Stimulated activated CD8-positive, alpha-beta memory T cell treated with anti-CD3 and anti-CD28 coated beads, Interleukin-15, amount 100 ng/mL, for 1 hour (primary cell): ENCODE measurements around the gene OXTR.
"Not testable (repeated sequence)": the region's sequence is repeated elsewhere in the genome, so short reads cannot be mapped to it uniquely, and the experiment has no call there.

ENCODE experiments used
- DNase-seq: peaks from one replicate; pipeline ENCODE4 v3.0.0-alpha.2; 2020; ENCODE audit warnings: low read depth

OXTR gene

DNA sequence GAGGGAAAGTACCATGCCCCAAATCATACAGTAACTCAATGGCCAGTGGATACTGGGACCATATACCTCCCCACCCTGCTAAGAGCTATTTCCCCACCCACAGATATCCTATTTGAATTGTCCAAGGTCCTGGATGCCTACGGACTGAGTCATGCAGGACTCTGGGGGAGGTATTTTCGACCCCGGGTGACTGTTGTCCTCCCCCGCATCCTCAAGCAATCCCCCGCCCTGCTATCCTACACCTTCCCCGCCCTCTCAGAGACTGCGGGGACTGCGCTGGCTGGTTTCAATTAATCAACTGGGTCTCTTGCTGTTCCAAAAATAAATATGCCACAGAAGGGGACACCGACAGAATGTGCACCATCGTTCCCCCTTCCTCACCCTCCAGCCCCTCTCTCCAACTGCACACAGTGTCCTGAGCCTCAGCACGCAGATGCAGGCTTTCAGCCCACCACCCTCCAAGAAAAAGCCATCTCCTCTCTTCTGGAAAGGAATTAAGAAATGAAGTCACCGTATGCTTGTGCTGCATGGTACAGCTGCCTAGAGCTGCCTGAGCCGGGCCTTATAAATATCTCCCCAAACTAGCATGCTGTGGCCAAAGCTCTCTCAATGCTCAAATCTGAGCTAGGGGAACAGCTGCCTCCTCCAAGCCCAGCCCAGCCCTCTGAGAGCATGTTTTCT, 27.7 kb downstream of the OXTR start:
- no peak for DNase-seq

DNA sequence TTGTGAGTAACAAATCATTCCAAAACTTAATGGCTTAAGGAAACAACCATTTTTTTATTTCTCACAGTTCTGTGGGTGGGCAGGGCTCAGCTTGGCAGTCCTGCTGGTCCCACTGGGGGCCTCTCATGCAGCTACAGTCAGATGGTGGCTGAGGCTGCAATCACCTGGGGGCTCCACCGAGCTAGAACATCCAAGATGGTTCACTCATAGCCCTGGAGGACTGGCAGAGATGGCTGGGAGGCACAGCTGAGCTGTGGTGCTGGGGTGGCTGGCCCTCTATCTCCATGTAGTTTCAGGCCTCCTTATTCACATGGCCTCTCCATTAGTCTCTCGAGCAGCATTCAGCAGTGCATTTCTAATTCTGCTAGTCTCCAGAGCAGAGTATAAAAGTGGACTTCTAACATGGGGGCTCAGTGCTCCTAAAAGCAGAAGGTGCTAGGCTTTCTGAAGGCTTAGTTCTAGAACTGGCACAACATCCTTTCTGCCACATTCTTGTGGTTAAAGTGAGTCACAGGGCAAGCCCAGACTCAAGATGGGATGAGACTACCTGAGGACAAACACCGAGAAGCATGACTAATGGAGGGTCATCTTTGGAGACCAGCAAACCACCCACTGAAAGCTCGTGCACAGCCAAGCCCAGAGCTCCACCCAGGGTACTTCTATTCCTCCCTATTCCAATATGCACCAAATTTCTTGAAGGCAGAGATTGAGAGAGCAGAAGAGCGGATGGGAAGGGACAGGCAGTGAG, 29.5 kb downstream of the OXTR start:
- DNase-seq: no peak

DNA sequence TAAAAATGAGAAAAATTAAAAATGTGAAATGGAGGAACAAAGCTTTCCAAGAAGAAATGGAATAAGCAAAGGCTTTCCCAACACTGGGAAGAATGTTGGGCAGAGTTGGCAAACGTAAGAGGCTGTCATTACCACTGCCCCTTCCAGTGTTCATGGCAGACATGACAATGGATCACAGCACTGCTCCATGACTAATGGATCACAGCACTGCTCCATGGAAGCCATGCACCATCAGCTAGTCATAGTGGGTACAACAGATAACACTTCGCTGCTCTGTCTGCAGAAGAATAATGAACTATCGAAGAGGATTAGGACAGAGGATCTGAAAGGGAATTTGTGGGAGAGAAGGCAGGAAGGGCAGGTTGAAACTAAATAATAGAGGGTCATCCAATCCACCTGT, 30.8 kb downstream of the OXTR start:
- DNase-seq: no peak

DNA sequence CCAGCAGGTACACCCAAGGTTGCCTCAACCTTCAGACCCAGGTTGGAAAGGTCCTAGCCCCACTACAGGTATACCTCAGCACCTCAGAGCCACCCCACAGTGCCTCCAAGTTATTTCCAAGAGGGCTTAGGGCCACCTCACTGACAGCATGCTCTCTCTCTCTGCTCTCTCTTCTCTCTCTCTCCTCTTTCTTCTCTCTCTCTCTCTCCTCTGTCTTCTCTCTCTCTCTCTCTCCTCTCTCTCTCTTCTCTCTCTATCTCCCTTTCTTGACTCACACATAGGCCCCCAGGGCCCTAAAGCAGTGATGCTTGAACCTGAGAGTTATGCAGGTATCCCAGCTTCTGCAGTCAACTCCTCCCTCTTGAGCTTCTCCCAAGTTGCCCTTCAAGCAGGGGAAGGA, 31.6 kb downstream of the OXTR start:
- DNase-seq: no peak

DNA sequence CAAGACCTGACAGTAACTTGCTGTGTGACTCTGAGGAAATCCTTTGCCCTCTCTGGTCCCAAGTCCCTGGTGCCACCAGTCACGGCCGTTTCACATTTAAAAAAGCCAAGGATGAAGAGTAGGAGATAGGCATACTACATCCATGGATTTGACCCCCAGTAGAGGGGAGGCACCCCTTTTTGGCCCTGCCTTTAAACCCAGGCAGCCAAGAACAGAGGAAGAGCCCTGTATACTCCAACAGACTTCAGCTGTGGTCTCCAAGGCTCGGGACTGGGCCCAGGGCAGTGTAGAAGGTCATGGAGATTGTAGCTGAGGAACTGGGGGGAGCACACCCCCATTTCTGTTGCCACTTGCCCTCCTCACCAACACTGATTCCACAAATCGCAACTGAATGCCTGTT, 32.1 kb downstream of the OXTR start:
- DNase-seq: no peak

DNA sequence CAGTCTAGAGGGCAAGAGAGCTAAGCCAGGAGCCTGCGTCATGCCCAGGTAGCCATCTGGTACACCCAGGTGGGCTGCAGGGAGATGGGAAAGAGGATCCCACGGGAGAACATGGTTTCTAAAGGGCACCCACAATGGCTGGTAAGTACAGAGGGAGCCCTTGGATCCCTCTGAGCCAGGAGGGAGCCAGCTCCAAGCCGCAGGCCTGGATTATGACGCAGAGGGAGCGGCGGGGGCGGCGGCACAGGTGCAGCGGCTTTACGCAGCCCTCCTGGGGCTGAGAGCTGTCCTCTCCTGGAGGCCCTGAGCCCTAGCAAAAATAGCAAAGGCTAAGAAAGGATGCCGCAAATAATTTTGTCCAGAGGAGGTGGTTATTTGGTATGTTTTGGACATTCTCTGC, 33.0 kb downstream of the OXTR start:
- DNase-seq: no peak

DNA sequence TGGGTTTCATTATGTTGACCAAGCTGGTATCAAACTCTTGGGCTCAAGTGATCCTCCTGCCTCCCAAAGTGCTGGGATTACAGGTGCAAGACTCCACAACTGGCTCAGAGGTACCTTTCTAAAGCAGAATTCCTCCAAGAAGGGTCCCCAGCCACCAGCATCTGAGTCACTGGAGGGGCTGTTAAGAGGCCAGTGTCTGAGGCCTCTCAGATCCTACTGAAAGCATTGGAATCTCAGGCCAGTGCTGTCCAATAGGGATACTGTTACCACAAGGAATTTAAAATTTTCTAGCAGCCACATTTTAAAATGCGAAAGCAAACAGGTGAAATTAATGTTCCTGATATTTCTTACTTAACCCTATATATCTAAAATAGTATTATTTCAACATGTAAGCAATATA, 34.5 kb downstream of the OXTR start:
- no peak for DNase-seq

DNA sequence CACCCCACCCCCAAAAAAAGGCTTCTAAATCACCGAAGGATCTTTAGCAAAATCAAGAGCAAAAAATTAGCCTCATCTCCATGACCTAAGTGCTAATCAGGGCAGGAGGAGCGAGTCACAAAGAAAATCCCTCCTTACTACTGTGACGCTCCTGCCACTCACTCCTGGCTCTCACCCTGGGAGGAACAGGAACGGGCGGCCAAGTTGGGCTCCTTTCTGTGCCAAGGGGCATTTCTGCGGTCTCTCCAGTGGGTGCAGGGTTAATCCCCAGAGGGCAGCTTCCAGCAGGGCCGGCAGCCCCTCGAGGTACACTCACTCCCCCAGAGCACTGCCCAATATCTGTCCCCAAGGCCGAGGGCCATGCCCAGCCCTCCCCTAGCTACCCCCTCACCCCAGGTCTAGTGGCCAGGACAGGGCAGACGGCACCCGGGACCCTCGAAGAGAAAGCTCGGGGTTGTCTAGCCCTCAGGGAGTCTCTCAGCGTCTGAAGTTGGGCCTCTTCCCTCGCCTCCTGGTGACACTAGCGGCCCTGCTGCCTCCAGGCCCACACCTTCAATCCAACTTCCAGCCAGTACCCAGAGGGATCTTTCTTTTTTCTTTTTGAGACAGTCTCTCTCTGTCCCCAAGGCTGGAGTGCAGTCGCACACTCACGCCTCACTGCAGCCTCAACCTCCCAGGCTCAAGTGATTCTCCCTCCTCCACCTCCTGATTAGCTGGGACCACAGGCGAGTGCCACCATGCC, 35.1 kb downstream of the OXTR start:
- no peak for DNase-seq

DNA sequence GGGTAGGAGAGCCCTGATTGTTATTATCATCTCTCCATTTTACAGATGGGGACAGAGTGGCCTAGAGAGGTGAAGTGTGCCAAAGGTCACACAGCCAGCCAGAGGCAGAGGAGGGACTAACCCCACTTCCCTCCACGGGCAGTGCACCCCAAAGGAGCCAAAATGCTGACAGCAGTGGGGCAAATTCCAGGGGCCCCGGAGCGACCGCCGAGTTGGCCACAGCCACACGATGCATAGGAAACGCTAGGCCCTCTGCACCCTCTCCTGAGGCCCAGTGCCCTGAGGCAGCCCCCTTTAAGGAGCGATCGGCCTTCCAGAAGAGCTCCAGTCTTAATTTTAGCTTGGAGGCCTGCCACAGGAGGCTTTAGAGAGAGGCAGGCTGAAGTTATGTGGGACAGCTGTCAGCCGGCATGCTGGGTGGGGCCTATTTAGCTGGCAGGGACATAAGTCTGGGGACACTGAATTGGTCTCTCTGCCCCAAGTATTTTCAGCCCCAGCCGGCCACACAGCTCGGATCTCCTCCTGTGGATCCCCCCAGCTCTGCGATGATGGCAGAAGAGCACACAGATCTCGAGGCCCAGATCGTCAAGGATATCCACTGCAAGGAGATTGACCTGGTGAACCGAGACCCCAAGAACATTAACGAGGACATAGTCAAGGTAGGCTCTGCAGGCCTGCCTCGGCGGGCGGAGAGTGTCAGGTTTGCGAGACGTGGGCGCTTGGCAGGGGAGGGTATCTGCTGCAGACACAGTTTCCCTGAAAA, 35.9 kb downstream of the OXTR start, which contains the start of gene CAV3:
Gene CAV3, plus strand, starts transcription at position 471 of the 763 bp plus-strand sequence. Its CDS starts 75 bp downstream, at position 546.
- DNase-seq: no peak

DNA sequence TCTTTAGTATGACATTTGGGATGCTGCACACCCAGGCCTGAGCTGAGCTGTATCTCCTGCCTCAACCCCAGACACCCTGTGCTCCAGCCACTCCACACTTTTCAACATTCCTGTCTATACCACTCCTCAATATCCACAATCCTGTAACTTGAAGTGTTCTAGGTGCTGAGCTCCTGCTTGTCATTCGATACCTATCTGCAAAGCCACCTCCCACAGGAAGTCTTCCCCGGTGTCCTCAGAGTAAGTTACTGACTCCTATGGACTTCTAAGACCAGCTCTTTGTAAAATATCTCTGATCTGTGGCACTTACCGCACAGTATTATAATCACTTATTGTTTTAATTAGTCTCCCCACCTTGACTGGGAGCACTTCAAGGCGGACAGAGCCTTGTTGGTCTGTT, 37.0 kb downstream of the OXTR start:
- DNase-seq: no peak

DNA sequence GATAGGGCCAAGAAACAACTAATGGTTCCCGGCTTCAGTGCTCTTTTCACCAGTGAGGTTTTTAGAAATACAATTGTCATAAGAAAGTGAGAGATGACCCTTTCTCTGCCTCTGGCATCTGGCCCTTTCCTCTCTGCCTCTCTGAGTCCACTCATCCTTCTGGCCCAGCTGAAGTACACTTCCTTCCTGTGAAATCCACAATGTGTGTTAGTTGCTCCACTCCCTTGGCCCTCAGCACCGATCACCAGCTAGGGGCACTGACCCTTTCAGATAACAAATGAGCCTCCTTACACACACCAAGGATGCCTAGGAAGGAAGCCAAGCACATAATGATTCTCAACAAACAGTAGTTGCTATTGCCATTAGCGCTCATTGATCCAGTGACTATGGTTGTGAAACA, 38.8 kb downstream of the OXTR start:
- DNase-seq: no peak

DNA sequence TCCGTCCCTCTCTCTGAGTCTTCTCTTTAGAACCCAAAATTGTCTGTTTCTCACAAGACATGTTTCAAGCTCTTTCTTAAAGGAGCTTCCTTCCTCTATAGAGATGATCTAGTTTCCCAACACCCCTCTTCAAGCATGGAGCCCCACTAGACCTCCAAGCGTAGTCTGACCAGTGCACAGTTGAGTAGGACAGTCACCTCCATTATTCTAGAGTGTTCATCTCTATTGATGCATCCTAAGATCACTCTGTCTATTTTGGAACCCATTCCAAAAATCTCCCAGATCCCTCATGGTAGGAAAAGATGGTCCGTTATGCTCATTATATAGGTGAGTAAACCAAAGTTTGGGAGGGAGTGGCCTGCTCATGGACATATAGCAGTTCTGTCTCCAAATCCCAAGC, 39.9 kb downstream of the OXTR start:
- DNase-seq: no peak

DNA sequence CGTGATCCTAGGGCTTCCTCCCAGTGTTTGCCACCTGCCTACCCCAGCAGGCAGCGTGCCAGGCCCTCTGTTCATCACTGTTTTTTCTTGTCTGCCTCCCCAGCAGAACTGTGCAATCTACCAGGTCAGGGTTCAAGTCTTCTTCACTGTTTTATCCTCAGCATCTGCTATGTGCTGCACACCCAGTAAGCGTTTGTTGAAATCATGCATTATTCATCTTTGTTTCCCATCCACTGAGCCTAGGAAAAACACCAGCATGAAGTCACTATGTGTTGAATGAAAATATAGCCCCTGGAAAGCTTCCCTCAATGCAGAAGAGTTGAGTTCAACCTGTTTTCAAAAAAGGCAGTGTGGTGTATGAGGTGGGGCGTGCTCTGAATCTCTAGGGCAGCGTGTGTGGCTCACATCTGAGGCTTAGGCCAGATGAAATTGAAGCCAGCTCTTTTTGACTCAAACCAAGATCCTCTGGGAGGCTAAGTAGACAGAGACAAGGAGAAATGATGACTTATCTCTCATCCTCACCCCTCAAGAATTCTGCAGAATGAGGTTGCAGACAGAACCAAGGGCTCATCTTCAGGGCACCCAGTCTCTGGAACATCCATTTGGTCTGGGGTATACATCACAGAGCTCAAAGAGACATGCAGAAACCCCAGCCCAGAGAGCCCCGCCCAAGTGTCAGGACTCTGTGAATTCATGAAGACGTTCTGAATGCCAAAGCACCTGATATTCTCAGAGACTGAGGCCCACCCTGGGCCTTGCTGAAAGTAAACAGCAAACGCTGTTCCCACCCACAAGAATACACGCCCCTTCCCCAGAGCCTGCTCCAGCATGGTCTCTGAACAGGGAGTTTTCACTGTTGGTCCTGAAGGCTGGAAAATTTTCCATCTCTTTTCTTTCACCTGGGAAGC, 41.6 kb downstream of the OXTR start:
- DNase-seq: no peak

DNA sequence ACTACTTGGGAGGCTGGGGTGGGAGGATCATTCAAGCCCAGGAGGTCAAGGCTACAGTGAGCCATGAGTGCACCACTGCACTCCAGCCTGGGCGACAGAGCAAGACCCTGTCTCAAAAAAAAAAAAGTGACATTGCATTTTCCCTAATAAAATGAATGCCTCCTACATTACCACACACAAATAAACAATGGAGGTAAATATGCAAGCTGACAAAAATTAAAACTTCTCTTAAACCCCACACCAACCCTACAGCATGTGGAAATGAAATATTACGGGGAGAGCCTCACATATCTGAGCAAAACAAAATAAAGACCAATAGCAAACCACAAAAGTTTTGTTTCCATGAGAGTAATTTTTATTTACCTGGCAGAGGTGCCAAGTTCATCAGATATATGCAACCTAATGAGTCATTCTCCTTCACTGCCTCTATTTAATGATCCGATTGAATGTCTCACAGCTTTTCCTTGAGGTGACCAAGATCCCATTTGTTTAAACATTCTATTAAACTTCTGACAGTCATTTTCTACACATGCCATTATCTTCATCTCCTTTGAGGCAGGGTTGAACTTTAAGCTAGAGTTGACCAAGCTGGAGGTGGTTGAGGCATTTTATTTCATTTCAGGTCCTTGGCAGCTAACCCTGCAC, 45.2 kb downstream of the OXTR start:
- DNase-seq: no peak

DNA sequence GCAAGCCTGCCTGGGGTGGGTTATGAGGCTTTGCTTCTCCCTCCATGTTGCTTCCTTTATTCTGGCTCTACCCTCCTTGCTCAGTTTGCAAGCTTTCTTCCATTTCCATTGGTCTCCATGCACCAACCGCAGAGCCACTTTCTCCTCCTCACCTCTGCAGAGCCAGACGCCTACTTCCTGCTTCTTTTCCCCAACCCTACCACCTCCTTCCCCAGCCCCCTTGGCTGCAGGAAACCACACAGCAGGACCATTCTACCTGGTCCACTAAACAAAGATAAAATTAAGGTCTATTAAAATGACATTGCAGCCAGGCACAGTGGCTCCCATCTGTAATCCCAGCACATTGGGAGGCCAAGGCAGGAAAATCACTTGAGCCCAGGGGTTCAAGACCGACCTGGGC, 45.8 kb downstream of the OXTR start:
- DNase-seq: no peak

DNA sequence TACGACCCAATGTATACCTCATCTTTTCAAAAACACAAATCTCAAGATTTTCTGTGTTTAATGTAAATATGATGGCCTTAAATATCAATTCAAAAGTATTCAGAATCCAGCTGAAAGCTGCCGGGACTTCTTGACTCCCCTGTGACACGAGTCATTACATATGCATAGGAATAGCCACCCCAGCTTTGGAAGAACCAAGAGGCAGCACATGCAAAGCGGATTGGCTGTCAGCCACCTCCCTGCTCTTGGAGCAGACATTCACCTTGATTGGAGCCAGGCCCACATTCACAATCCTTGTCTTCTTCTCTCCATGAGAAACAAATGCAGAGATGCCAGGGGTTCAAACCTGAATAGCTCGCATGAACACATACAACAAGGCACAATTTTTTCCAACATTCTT, 46.6 kb downstream of the OXTR start:
- no peak for DNase-seq

DNA sequence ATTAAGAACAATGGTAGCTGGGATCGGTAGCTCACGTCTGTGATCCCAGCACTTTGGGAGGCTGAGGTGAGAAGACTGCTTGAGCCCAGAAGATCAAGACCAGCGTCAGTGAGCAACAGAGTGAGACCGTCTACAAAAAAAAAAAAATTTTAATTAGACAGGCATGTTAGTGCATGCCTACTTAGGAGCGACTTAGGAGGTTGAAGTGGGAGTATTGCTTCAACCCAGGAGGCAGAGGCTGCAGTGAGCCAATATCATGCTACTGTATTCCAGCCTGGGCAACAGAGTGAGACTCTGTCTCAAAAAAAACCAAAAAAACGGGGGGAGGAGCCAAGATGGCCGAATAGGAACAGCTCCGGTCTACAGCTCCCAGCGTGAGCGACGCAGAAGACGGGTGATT, 53.7 kb downstream of the OXTR start:
- DNase-seq: not testable (repeated sequence)

DNA sequence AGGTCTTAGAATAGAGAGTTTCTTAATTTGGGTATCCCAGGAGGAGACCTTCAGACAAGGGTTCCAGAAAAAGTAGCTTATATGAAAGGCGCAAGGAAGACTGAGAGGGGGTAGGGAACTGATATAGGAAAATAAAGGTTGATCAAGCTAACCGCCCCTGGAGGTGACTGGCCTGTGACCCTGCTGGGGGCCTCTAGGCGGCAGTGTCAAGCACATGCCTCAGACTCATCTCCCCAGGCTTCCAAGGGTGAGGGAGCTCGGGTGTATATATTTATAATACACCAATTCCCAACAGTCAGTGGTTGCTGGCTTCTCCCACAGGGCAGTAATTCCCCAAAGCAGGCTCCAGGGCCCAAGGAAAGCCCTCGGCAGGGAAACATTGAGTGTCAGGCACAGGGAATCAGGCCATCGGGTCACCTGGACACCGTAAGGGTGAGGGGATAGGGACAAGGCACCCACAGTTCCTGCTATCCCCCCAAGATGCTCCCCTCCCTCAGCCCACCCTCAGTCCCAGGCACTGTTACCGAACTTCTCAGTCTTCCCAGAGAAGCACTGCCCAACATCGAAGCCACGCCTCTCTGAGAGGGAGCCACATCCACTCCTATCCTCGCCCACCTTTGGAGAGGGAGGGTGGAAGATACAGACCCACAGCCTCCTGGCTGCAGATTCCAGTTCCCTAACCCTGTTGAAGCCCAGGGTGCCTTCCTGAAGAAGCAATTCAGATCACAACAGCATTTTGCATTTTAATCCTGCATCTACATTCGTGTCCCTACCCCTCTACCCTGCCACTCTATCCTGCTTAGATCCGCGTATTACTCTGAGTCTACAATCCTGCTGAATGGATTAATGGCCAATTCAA, 55.3 kb downstream of the OXTR start:
- DNase-seq: no peak

DNA sequence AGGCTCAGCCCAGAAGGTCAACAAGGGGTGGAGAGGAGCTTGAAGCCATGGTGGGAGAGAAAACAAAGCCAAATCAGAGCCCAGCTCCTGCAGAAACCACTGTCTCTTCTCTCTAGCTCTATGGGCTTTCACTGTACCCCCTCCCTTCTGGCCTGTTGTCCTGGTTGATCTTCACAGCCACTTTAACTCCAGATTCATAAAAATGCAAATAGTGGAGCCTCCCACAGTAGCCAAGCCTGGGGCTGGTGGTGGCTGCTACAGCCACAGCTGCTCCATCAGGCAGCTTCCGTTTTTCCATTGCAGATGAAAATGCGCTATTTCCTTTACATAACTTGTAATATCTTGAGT, 56.5 kb downstream of the OXTR start:
- DNase-seq: no peak
